CD8-positive, alpha-beta memory T cell (primary cell): ENCODE data around the gene NCOA1. TPM values are rescaled to one million over a fixed set of nuclear protein-coding genes. Genes with fewer than 3 reads are reported as not detected.

Experiments used
- CTCF ChIA-PET: fragments of 350-600 bp; sonication (Branson Sonifier 250); formaldehyde crosslinking; loops from one replicate; lab custom pipeline; 2021; ENCODE audit warnings: antibody characterized with exemption; lab: Charles Lee
- POLR2A ChIA-PET: fragments of 350-600 bp; sonication (Branson Sonifier 250); formaldehyde crosslinking; loops from one replicate; lab custom pipeline; 2021; ENCODE audit warnings: antibody characterized with exemption; lab: Charles Lee
- DNase-seq, 5 donors: peaks; one replicate each; pipeline versions ENCODE4 v3.0.0 to v3.0.0-alpha.2; 2020 to 2022; ENCODE audit warnings: mixed read lengths in 1 of 5
- H3K27ac ChIP-seq: one replicate; pipeline ENCODE4 v1.7.0; 2013; ENCODE audit warnings: low read depth, mild to moderate bottlenecking, low read length, moderate library complexity
- H3K27me3 ChIP-seq: 2 replicates; pipeline ENCODE4 v1.7.0; 2013; ENCODE audit warnings: low read length, mild to moderate bottlenecking; ENCODE audit not compliant: insufficient read depth, poor library complexity, severe bottlenecking
- H3K36me3 ChIP-seq: 2 replicates; pipeline ENCODE4 v1.7.0; 2013; ENCODE audit warnings: mild to moderate bottlenecking, low read length, moderate library complexity; ENCODE audit not compliant: insufficient read depth
- H3K4me1 ChIP-seq: 2 replicates; pipeline ENCODE4 v1.7.0; 2013; ENCODE audit warnings: mild to moderate bottlenecking, low read length, moderate library complexity; ENCODE audit not compliant: insufficient read depth
- H3K4me3 ChIP-seq: 2 replicates; pipeline ENCODE4 v1.7.0; 2013; ENCODE audit warnings: mild to moderate bottlenecking, low read length
- H3K9me3 ChIP-seq: 2 replicates; pipeline ENCODE4 v1.7.0; 2013; ENCODE audit warnings: mild to moderate bottlenecking, low read length
- H3K27ac Mint-ChIP-seq, 8 donors: one replicate each; pipeline ENCODE4 v1.8.0; 2020 to 2021; ENCODE audit warnings: mixed read lengths in 8 of 8, mild to moderate bottlenecking in 6 of 8, inconsistent platforms in 3 of 8, moderate library complexity in 3 of 8
- H3K27me3 Mint-ChIP-seq, 2 donors: one replicate each; pipeline ENCODE4 v1.8.0; 2020 to 2021; ENCODE audit warnings: mixed read lengths in 2 of 2, mild to moderate bottlenecking in 1 of 2, moderate library complexity in 1 of 2
- H3K36me3 Mint-ChIP-seq, 3 donors: one replicate each; pipeline ENCODE4 v1.8.0; 2020 to 2021; ENCODE audit warnings: mixed read lengths in 3 of 3, inconsistent platforms in 1 of 3, mild to moderate bottlenecking in 1 of 3
- H3K4me1 Mint-ChIP-seq, 3 donors: one replicate each; pipeline ENCODE4 v1.8.0; 2020 to 2021; ENCODE audit warnings: mixed read lengths in 3 of 3, inconsistent platforms in 1 of 3, mild to moderate bottlenecking in 1 of 3
- H3K4me3 Mint-ChIP-seq, 7 donors: one replicate each; pipeline ENCODE4 v1.8.0; 2020 to 2021; ENCODE audit warnings: mixed read lengths in 7 of 7, mild to moderate bottlenecking in 6 of 7, moderate library complexity in 4 of 7, inconsistent platforms in 2 of 7
- H3K9me3 Mint-ChIP-seq, 5 donors: one replicate each; pipeline ENCODE4 v1.8.0; 2020 to 2022; ENCODE audit warnings: mixed read lengths in 5 of 5, mild to moderate bottlenecking in 3 of 5, moderate library complexity in 2 of 5, inconsistent platforms in 1 of 5
- polyA plus RNA-seq: library from polyadenylated mRNA; unstranded; fragments of 300-500 nt; fragmentation: Illumina TruSeq; gene quantifications from one replicate; pipeline ENCODE4 v1.2.3, GENCODE V29; 2021
- total RNA-seq, 2 experiments: library from RNA; stranded (reverse); gene quantifications; one replicate each; pipeline ENCODE4 v1.2.3, GENCODE V29; 2021

The NCOA1 gene
- total and polyA plus RNA-seq, 3 experiments from 2014 or later: 32.2 to 35.7 (median 32.7) TPM

DNA sequence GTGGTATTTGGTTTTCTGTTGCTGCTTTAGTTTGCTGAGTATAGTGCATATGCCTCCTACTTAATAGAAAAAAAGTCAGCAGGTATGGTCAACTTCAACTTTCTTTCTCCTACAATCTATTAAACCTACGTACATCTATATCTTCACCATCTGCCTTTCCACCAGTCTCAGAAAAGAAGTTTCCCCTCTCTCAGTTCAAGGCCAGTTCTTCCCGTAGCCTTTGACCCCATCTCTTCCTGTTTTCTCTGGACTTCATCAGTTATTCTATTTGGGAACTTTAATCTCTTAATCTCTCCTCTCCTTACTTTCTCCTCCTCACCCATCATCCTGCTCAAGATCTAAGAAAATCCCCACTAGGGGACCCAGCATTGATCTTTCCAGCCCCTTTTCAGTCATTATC lies 296.5 kb downstream of the NCOA1 start:
- H3K27ac Mint-ChIP-seq: no peak overlapping the region
- no peaks in the 10 kb centered on the region for H3K4me1 ChIP-seq
- H3K9me3 Mint-ChIP-seq: no peaks in the 10 kb centered on the region
- H3K36me3 ChIP-seq: no peaks in the 10 kb centered on the region
- H3K27me3 Mint-ChIP-seq: peaks cover 4% of the 10 kb centered on the region in 2 donors
- H3K4me3 Mint-ChIP-seq: no peak overlapping the region
- peaks cover 4 to 16% (median 4%) of the 10 kb centered on the region in 3 donors for H3K36me3 Mint-ChIP-seq
- DNase-seq: no peak
- no peaks in the 10 kb centered on the region for H3K27me3 ChIP-seq
- no peak overlapping the region for H3K27ac ChIP-seq
- POLR2A ChIA-PET: no interaction called here
- H3K4me1 Mint-ChIP-seq: peaks cover 4% of the 10 kb centered on the region in 3 donors
- no peaks in the 10 kb centered on the region for H3K9me3 ChIP-seq
- H3K4me3 ChIP-seq: no peak overlapping the region
- CTCF ChIA-PET: no interaction called here

- Histone ChIP-seq H3K27ac (no peak overlapping the region), H3K9me3 (no peaks in the 10 kb centered on the region), H3K36me3 (no peaks in the 10 kb centered on the region), H3K4me1 (peaks cover 2% of the 10 kb centered on the region), H3K27me3 (no peaks in the 10 kb centered on the region), H3K4me3 (no peak overlapping the region)
- ChIA-PET CTCF (interaction anchor here (1.0 kb wide), 1 partner anchor 378 kb away, joined by 3 read pairs; no protein-coding TSS in a partner anchor), POLR2A (no interaction called here)
- peak overlapping the region in 1 of 7 donors; percentile 64 for H3K4me3 Mint-ChIP-seq
- H3K27me3 Mint-ChIP-seq: peaks cover 0 to 4% of the 10 kb centered on the region in 2 donors
- peaks cover 12 to 15% (median 14%) of the 10 kb centered on the region in 3 donors for H3K4me1 Mint-ChIP-seq
- no peak overlapping the region for H3K27ac Mint-ChIP-seq
- H3K9me3 Mint-ChIP-seq: no peaks in the 10 kb centered on the region
- DNase-seq: no peak
- H3K36me3 Mint-ChIP-seq: peaks cover 4 to 26% (median 4%) of the 10 kb centered on the region in 3 donors
These were observed 297.8 kb downstream of the NCOA1 start for GRCh38 chr2:24788816-24789215.

- Mint-ChIP-seq H3K4me3 (peak overlapping the region in 2 of 7 donors; percentile 19 to 54), H3K27me3 (no peaks in the 10 kb centered on the region), H3K9me3 (no peaks in the 10 kb centered on the region), H3K4me1 (peaks cover 17 to 24% (median 22%) of the 10 kb centered on the region in 3 donors), H3K27ac (peak overlapping the region in 1 of 8 donors; percentile 54), H3K36me3 (peaks cover 4 to 26% (median 4%) of the 10 kb centered on the region in 3 donors)
- no peak for DNase-seq
- Histone ChIP-seq H3K27ac (peak overlapping the region; percentile 90), H3K36me3 (no peaks in the 10 kb centered on the region), H3K4me1 (peaks cover 7% of the 10 kb centered on the region), H3K9me3 (no peaks in the 10 kb centered on the region), H3K27me3 (no peaks in the 10 kb centered on the region), H3K4me3 (no peak overlapping the region)
- CTCF ChIA-PET: interaction anchor here (0.6 kb wide), 1 partner anchor 301 kb away, joined by 4 read pairs; no protein-coding TSS in a partner anchor
- POLR2A ChIA-PET: no interaction called here
These were observed 300.4 kb downstream of the NCOA1 start for GRCh38 chr2:24791452-24791851.

GRCh38 chr2:24792542-24792873 lies 301.5 kb downstream of the NCOA1 start:
- Histone ChIP-seq H3K4me3 (peak overlapping the region; percentile 81), H3K4me1 (peaks cover 7% of the 10 kb centered on the region), H3K27me3 (no peaks in the 10 kb centered on the region), H3K36me3 (no peaks in the 10 kb centered on the region), H3K27ac (peak overlapping the region; percentile 90), H3K9me3 (no peaks in the 10 kb centered on the region)
- H3K27ac Mint-ChIP-seq: peak overlapping the region; percentile 98 to 100 (median 99)
- peaks cover 4 to 26% (median 4%) of the 10 kb centered on the region in 3 donors for H3K36me3 Mint-ChIP-seq
- POLR2A ChIA-PET: interaction anchor here (0.7 to 1.3 kb wide), 6 partner anchors 47 to 865 kb away, joined by 3 to 6 read pairs (median 4); partner anchors contain the start of genes ATAD2B and ITSN2
- peak overlapping the region; percentile 97 to 100 (median 99) for H3K4me3 Mint-ChIP-seq
- no peaks in the 10 kb centered on the region for H3K9me3 Mint-ChIP-seq
- DNase-seq: no peak
- peaks cover 17 to 24% (median 22%) of the 10 kb centered on the region in 3 donors for H3K4me1 Mint-ChIP-seq
- CTCF ChIA-PET: interaction anchor here (0.9 to 1.7 kb wide), 6 partner anchors 9 to 26 kb away, joined by 3 to 5 read pairs (median 3); no protein-coding TSS in a partner anchor
- H3K27me3 Mint-ChIP-seq: no peaks in the 10 kb centered on the region

DNA sequence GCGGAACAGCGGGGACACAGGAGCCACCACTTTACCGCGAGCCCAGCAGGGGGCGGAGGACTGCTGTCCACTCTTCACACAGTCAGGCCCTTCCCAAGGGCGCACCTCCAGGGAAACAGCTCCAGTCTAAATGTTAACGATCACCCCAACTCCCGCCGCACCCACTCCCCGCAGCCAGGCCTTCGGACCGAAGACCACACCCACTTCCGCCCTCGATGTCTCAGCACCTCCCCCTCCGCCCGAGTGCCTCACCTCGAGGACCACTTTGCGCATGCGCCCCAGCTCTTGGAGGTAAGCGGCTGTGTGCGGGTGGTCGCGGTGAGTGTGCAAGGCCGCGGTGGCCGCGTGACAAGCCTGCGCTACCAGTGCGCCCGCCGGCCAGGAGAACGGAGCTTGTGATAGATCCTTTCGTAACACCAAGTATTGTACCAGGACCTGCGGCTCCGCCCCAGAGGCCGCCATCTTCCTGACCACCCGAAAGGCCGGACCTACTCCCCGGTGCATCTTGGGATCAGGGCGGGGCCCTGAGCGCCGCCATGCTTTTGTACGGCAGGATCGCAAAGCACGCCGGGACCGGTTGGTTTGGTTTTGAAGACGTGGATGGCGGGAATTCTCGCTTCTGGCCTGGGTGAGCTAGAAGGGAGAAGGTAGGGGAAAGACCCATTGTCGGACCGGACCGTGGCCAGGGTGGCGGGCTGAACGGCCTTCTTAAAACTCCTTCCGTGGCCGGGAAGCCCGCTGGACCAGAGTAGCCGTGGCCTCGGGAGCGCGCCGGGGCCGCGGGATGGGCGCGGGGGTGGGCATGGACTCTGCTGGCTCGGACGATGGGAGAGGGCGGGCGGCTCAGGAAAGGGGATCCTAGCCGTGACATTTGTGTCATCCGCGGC lies 302.1 kb downstream of the NCOA1 start, which contains the start of the genes CENPO and PTRHD1:
Gene CENPO (plus strand): TSS at position 552 of the 887 bp plus-strand sequence. CDS start 495 bp downstream, outside the sequence.
Gene PTRHD1 (minus strand): TSS at position 518 of the 887 bp plus-strand sequence. CDS start 14 bp downstream, at position 504.
- H3K27ac Mint-ChIP-seq: peak within 1 kb of the TSS; percentile 98 to 100 (median 99)
- no peaks in the 10 kb centered on the region for H3K27me3 Mint-ChIP-seq
- H3K9me3 Mint-ChIP-seq: no peaks in the 10 kb centered on the region
- H3K36me3 Mint-ChIP-seq: peaks cover 4 to 26% (median 4%) of the 10 kb centered on the region in 3 donors
- peak; percentile 91 to 98 (median 96) for DNase-seq
- H3K4me1 ChIP-seq: peaks cover 7% of the 10 kb centered on the region
- ChIA-PET CTCF (interaction anchor here (0.9 to 1.7 kb wide), 6 partner anchors 10 to 26 kb away, joined by 3 to 5 read pairs (median 3); no protein-coding TSS in a partner anchor), POLR2A (interaction anchor here (0.7 to 1.3 kb wide), 6 partner anchors 47 to 866 kb away, joined by 3 to 6 read pairs (median 4); partner anchors contain the start of genes ATAD2B and ITSN2)
- no peaks in the 10 kb centered on the region for H3K27me3 ChIP-seq
- no peaks in the 10 kb centered on the region for H3K36me3 ChIP-seq
- peak within 1 kb of the TSS; percentile 97 to 100 (median 99) for H3K4me3 Mint-ChIP-seq
- peaks cover 17 to 24% (median 24%) of the 10 kb centered on the region in 3 donors for H3K4me1 Mint-ChIP-seq
- no peaks in the 10 kb centered on the region for H3K9me3 ChIP-seq
- H3K27ac ChIP-seq: peak within 1 kb of the TSS; percentile 90
- peak within 1 kb of the TSS; percentile 81 for H3K4me3 ChIP-seq

- DNase-seq: no peak
- no peaks in the 10 kb centered on the region for H3K9me3 Mint-ChIP-seq
- peak overlapping the region in 7 of 8 donors; percentile 84 to 100 (median 98) for H3K27ac Mint-ChIP-seq
- CTCF ChIA-PET: interaction anchor here (1.7 kb wide), 1 partner anchor 15 kb away, joined by 4 read pairs; no protein-coding TSS in a partner anchor
- Histone ChIP-seq H3K4me3 (peak overlapping the region; percentile 81), H3K4me1 (peaks cover 7% of the 10 kb centered on the region), H3K36me3 (no peaks in the 10 kb centered on the region), H3K27me3 (no peaks in the 10 kb centered on the region), H3K9me3 (no peaks in the 10 kb centered on the region), H3K27ac (peak overlapping the region; percentile 90)
- POLR2A ChIA-PET: interaction anchor here (1.1 kb wide), 1 partner anchor 433 kb away, joined by 4 read pairs; the partner anchor contains the start of gene ITSN2
- H3K4me3 Mint-ChIP-seq: peak overlapping the region; percentile 97 to 100 (median 99)
- H3K4me1 Mint-ChIP-seq: peaks cover 17 to 27% (median 24%) of the 10 kb centered on the region in 3 donors
- H3K27me3 Mint-ChIP-seq: no peaks in the 10 kb centered on the region
- H3K36me3 Mint-ChIP-seq: peaks cover 4 to 24% (median 5%) of the 10 kb centered on the region in 3 donors
These were observed 302.8 kb downstream of the NCOA1 start for GRCh38 chr2:24793761-24794435.

GRCh38 chr2:24797644-24798043 lies 306.6 kb downstream of the NCOA1 start:
- Histone ChIP-seq H3K27me3 (no peaks in the 10 kb centered on the region), H3K9me3 (no peaks in the 10 kb centered on the region), H3K4me3 (no peak overlapping the region), H3K36me3 (no peaks in the 10 kb centered on the region), H3K4me1 (peaks cover 7% of the 10 kb centered on the region), H3K27ac (no peak overlapping the region)
- H3K9me3 Mint-ChIP-seq: no peaks in the 10 kb centered on the region
- no peak for DNase-seq
- H3K27ac Mint-ChIP-seq: peak overlapping the region in 1 of 8 donors; percentile 12
- ChIA-PET CTCF (no interaction called here), POLR2A (no interaction called here)
- H3K4me1 Mint-ChIP-seq: peaks cover 13 to 22% (median 20%) of the 10 kb centered on the region in 3 donors
- H3K27me3 Mint-ChIP-seq: no peaks in the 10 kb centered on the region
- peaks cover 2 to 28% (median 12%) of the 10 kb centered on the region in 3 donors for H3K36me3 Mint-ChIP-seq
- no peak overlapping the region for H3K4me3 Mint-ChIP-seq
